IMR-90 (cell line): ENCODE measurements around the gene ZNF618. TPM values are rescaled to one million over a fixed set of nuclear protein-coding genes. Genes with fewer than 3 reads are reported as not detected.

Source experiments
- ATAC-seq: fragments of 200-7000 bp; cut with Tn5 transposase; 2 replicates; pipeline ENCODE4 v1.9.1; 2020; ENCODE audit warnings: low read depth, mild to moderate bottlenecking, moderate library complexity
- BruUV-seq: library from RNA; stranded (reverse); fragments of 400-500 nt; replicated peaks from 2 replicates; lab custom pipeline; 2021; lab: Mats Ljungman, UMichigan
- CTCF ChIA-PET: fragments of 300-600 bp; formaldehyde crosslinking; extraction: SDS; loops from one replicate; lab custom pipeline; 2021; ENCODE audit warnings: antibody characterized with exemption; lab: Yijun Ruan, JAX
- POLR2A ChIA-PET: fragments of 300-600 bp; sonication (Branson Sonifier 250); formaldehyde crosslinking; loops from one replicate; lab custom pipeline; 2022; ENCODE audit warnings: antibody characterized with exemption; ENCODE audit not compliant: unreplicated experiment; lab: Charles Lee
- DNase-seq: peaks from one replicate; pipeline ENCODE4 v3.0.0; 2013
- H2AFZ ChIP-seq: replicated peaks from 2 replicates; pipeline ENCODE3; 2013; ENCODE audit warnings: low read length, mild to moderate bottlenecking; ENCODE audit not compliant: poor library complexity
- H2AK5ac ChIP-seq: 2 replicates; pipeline ENCODE4 v1.6.1; 2013; ENCODE audit warnings: low read depth, low read length, inconsistent platforms
- H2AK9ac ChIP-seq: replicated peaks from 2 replicates; pipeline ENCODE3; 2013; ENCODE audit warnings: mild to moderate bottlenecking, low read depth, low read length, moderate library complexity; ENCODE audit not compliant: poor library complexity
- H2BK120ac ChIP-seq: 2 replicates; pipeline ENCODE4 v1.6.1; 2013; ENCODE audit warnings: low read depth, low read length, inconsistent platforms
- H2BK15ac ChIP-seq: 3 replicates; pipeline ENCODE4 v1.6.1; 2013; ENCODE audit warnings: low read depth, low read length, inconsistent platforms
- H2BK20ac ChIP-seq: 2 replicates; pipeline ENCODE4 v1.6.1; 2013; ENCODE audit warnings: low read depth, mild to moderate bottlenecking, inconsistent platforms, low read length, moderate library complexity
- H2BK5ac ChIP-seq: 2 replicates; pipeline ENCODE4 v1.6.1; 2013; ENCODE audit warnings: mild to moderate bottlenecking, low read depth, low read length, inconsistent platforms; ENCODE audit not compliant: poor library complexity, severe bottlenecking
- H3K14ac ChIP-seq: replicated peaks from 2 replicates; pipeline ENCODE4 v1.6.1; 2013; ENCODE audit warnings: low read depth, low read length, inconsistent platforms
- H3K18ac ChIP-seq: 2 replicates; pipeline ENCODE4 v1.6.1; 2013; ENCODE audit warnings: low read depth, low read length, control low read depth
- H3K23ac ChIP-seq: 2 replicates; pipeline ENCODE4 v1.6.1; 2013; ENCODE audit warnings: low read depth, low read length, inconsistent platforms
- H3K27ac ChIP-seq: 2 replicates; pipeline ENCODE4 v1.5.1; 2013; ENCODE audit warnings: mild to moderate bottlenecking, control low read depth, low read length; ENCODE audit not compliant: insufficient read depth
- H3K27me3 ChIP-seq: 2 replicates; pipeline ENCODE4 v1.6.1; 2013; ENCODE audit warnings: low read length; ENCODE audit not compliant: control insufficient read depth, insufficient read depth
- H3K36me3 ChIP-seq: 2 replicates; pipeline ENCODE4 v1.6.1; 2013; ENCODE audit warnings: low read length, mixed read lengths; ENCODE audit not compliant: control insufficient read depth, insufficient read depth
- H3K4ac ChIP-seq: 2 replicates; pipeline ENCODE4 v1.6.1; 2013; ENCODE audit warnings: low read depth, low read length, inconsistent platforms
- H3K4me1 ChIP-seq: 2 replicates; pipeline ENCODE4 v1.6.1; 2013; ENCODE audit warnings: low read length, mixed read lengths; ENCODE audit not compliant: control insufficient read depth, insufficient read depth
- H3K4me2 ChIP-seq: 2 replicates; pipeline ENCODE4 v1.6.1; 2013; ENCODE audit warnings: low read depth, mild to moderate bottlenecking, control low read depth, low read length, moderate library complexity
- H3K4me3 ChIP-seq: 2 replicates; pipeline ENCODE4 v1.5.1; 2013; ENCODE audit warnings: low read depth, mild to moderate bottlenecking, control low read depth, low read length, moderate library complexity; ENCODE audit not compliant: insufficient read depth
- H3K56ac ChIP-seq: 2 replicates; pipeline ENCODE4 v1.6.1; 2013; ENCODE audit warnings: low read length, inconsistent platforms; ENCODE audit not compliant: insufficient read depth; ENCODE audit errors: extremely low read depth
- H3K79me1 ChIP-seq, 2 experiments: 2 replicates each; pipeline ENCODE4 v1.6.1; 2013; ENCODE audit warnings: low read length in 2 of 2, inconsistent platforms in 1 of 2, low read depth in 1 of 2
- H3K9ac ChIP-seq: 2 replicates; pipeline ENCODE4 v1.6.1; 2013; ENCODE audit warnings: low read depth, low read length, control low read depth
- H3K9me1 ChIP-seq: 2 replicates; pipeline ENCODE4 v1.6.1; 2013; ENCODE audit warnings: low read length, inconsistent platforms; ENCODE audit not compliant: insufficient read depth
- H3K9me3 ChIP-seq: 2 replicates; pipeline ENCODE4 v1.6.1; 2013; ENCODE audit warnings: low read length; ENCODE audit not compliant: control insufficient read depth, insufficient read depth
- H4K20me1 ChIP-seq: 2 replicates; pipeline ENCODE4 v1.6.1; 2013; ENCODE audit warnings: low read length, inconsistent platforms; ENCODE audit not compliant: insufficient read depth
- H4K5ac ChIP-seq: 2 replicates; pipeline ENCODE4 v1.6.1; 2013; ENCODE audit warnings: mild to moderate bottlenecking, low read depth, low read length, control low read depth
- H4K8ac ChIP-seq, 2 experiments: 2 replicates each; pipeline ENCODE4 v1.6.1; 2013; ENCODE audit warnings: low read depth in 2 of 2, low read length in 2 of 2, control low read depth in 1 of 2, inconsistent platforms in 1 of 2
- H4K91ac ChIP-seq: 2 replicates; pipeline ENCODE4 v1.6.1; 2013; ENCODE audit warnings: low read depth, low read length, inconsistent platforms; ENCODE audit not compliant: insufficient read depth
- CEBPB ChIP-seq: IDR thresholded peaks from 2 replicates; pipeline ENCODE4 v1.6.1; 2012; ENCODE audit warnings: low read depth, low read length, improper control_type of control experiment
- MAFK ChIP-seq: IDR thresholded peaks from 2 replicates; pipeline ENCODE4 v1.6.1; 2012; ENCODE audit warnings: low read depth, low read length, improper control_type of control experiment
- WGBS, 2 experiments: methylation state at CpG; one replicate each; pipeline versions ENCODE4 v1.1.5 to v1.1.7; 2013; ENCODE audit warnings: missing lambda C conversion rate in 2 of 2; ENCODE audit not compliant: insufficient read length in 1 of 2; ENCODE audit errors: extremely low coverage in 2 of 2; 5-methylcytosine and 5-hydroxymethylcytosine counted together
- dilution Hi-C: fragments of 300-500 bp; cut with HindIII; formaldehyde crosslinking; loops from one replicate; pipeline ENCODE4 v1.14.3; 2018; ENCODE audit warnings: low sequenced_read_pairs; ENCODE audit not compliant: unreplicated experiment
- in situ Hi-C: fragments of 300-500 bp; cut with MboI; formaldehyde crosslinking; loops from 3 replicates; pipeline ENCODE4 v1.14.3; 2019; ENCODE audit warnings: low sequenced_read_pairs, inconsistent platforms, mixed read lengths
- intact Hi-C: fragments of 100-400 bp; cut with micrococcal nuclease; formaldehyde crosslinking; loops from 2 replicates; pipeline ENCODE4 v1.10.0; 2022
- polyA plus RNA-seq, 3 experiments: library from polyadenylated mRNA; depleted of rRNA; stranded (reverse); fragments of >200 nt; gene quantifications; 2 replicates each; pipeline ENCODE4 v1.2.3, GENCODE V29; 2012; ENCODE audit warnings: low replicate concordance in 1 of 3
- total RNA-seq: library from RNA; depleted of rRNA; stranded (reverse); fragments of >200 nt; gene quantifications from 2 replicates; pipeline ENCODE4 v1.2.3, GENCODE V29; 2012

ZNF618 gene
- total and polyA plus RNA-seq, 2 of the 4 experiments (the other 2 are of a cell fraction): 8.2 to 9.4 TPM

- H2BK5ac ChIP-seq: no peak overlapping the region
- no peak overlapping the region for H2AK5ac ChIP-seq
- dilution Hi-C loops: no loop called here
- BruUV-seq: no TSS peak
- peak; percentile 48 for TF ChIP-seq MAFK
- TF ChIP-seq CEBPB: no peak
- peaks cover 61% of the 10 kb centered on the region for H4K20me1 ChIP-seq
- peak overlapping the region; percentile 48; the same call in 1 of the 2 replicates for H3K23ac ChIP-seq
- peaks cover 14% of the 10 kb centered on the region for H3K4me1 ChIP-seq
- no peak overlapping the region for H3K56ac ChIP-seq
- H3K9ac ChIP-seq: 0 out of 2 replicates have a peak overlapping the region, but pooled peaks have one; percentile 38
- intact Hi-C loops: no loop called here
- H3K4me2 ChIP-seq: peak overlapping the region; percentile 100
- H3K36me3 ChIP-seq: peaks cover 2% of the 10 kb centered on the region
- no peak overlapping the region for H3K4me3 ChIP-seq
- H2AFZ ChIP-seq: no peak overlapping the region
- no peak overlapping the region for H4K5ac ChIP-seq
- H3K27ac ChIP-seq: peak overlapping the region; percentile 62; the same call in 1 of the 2 replicates
- H2AK9ac ChIP-seq: no peak overlapping the region
- 73% methylated on average over 3 of the region's 8 CpGs; no CpG with 5 or more reads in 1 of the 2 experiments for WGBS, 2 experiments
- H3K18ac ChIP-seq: no peak overlapping the region
- no peak overlapping the region for H2BK15ac ChIP-seq
- peaks cover 42 to 91% of the 10 kb centered on the region in 2 experiments for H3K79me1 ChIP-seq
- ChIA-PET CTCF (no interaction called here), POLR2A (no interaction called here)
- no peak overlapping the region for H4K91ac ChIP-seq
- no peak overlapping the region for H3K4ac ChIP-seq
- H2BK120ac ChIP-seq: no peak overlapping the region
- peak overlapping the region; percentile 23; the same call in 1 of the 2 replicates for H3K14ac ChIP-seq
- no peak overlapping the region for H2BK20ac ChIP-seq
- peaks cover 16% of the 10 kb centered on the region for H3K9me1 ChIP-seq
- no peak overlapping the region for H4K8ac ChIP-seq
- in situ Hi-C loops: no loop called here
- ATAC-seq (no peak), DNase-seq (no peak)
- no peaks in the 10 kb centered on the region for H3K27me3 ChIP-seq
- H3K9me3 ChIP-seq: peaks cover under 1% of the 10 kb centered on the region; the same call in 1 of the 2 replicates
These were observed 9.3 kb downstream of the ZNF618 start for GRCh38 chr9:113885183-113886025.
